OCI-LY1 (cell line): ENCODE data around the gene PRCD.

Experiments
- CTCF ChIP-seq: fragments of 200-600 bp; sonication (generic), shearing (Covaris generic); IDR thresholded peaks from 2 replicates; pipeline ENCODE4 v1.5.1; 2017; ENCODE audit warnings: mild to moderate bottlenecking, antibody characterized with exemption, low read length, moderate library complexity, mixed read lengths
- EZH2 ChIP-seq: fragments of 200-600 bp; sonication (generic), shearing (Covaris generic); IDR thresholded peaks from 2 replicates; pipeline ENCODE4 v1.8.0; 2017; ENCODE audit warnings: borderline replicate concordance, mixed run types, mild to moderate bottlenecking, antibody characterized with exemption, low read length, moderate library complexity, mixed read lengths

- TF ChIP-seq CTCF (no peak), EZH2 (no peak)
Measured at GRCh38 chr17:76544546-76545365, 4.9 kb downstream of the PRCD start.
